Activated naive CD4-positive, alpha-beta T cell (primary cell): ENCODE results near the gene L3MBTL3.

Source experiments
- DNase-seq, 4 experiments: peaks; one replicate each; lab custom pipeline; 2025; lab: John Stamatoyannopoulos, UW

Gene L3MBTL3

DNA sequence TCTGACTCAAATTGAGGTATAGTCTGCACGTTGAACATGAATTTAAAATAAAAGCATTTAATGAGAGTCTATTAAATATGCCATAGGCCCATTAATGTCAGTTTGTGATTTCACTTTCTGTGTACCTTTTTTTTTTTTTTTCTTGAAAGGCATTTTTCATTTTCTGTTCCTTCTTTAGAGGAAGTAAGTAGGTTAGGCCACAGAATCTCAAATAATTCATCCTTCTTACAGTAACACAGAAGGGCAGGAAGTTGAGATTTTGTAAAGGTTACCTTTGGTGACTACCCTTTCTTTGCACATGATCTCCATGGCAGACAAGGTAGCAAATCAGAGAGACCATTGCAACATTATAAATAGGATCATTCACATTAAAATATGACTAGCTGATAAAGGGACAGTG is 9.6 kb downstream of the L3MBTL3 start:
- DNase-seq: no peak

DNA sequence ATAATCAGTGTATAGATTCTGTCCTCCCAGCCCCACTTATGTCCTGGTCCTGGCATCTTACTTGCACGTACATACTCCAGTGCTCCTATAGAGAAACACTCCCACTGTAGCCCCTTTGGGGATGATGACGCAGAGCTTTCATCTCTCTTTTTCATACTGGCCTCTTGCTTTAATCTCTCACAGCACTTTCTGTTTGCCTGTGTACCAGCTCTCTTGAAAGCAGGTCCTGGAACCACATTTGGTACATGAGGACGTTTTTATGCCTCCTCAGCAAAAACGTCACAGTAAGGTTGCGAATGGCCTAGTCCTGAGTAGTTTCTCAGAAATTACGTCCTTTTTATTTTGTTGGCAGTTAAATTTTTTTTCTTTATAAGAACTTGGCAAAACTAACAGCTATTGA is 10.8 kb downstream of the L3MBTL3 start:
- DNase-seq: no peak

DNA sequence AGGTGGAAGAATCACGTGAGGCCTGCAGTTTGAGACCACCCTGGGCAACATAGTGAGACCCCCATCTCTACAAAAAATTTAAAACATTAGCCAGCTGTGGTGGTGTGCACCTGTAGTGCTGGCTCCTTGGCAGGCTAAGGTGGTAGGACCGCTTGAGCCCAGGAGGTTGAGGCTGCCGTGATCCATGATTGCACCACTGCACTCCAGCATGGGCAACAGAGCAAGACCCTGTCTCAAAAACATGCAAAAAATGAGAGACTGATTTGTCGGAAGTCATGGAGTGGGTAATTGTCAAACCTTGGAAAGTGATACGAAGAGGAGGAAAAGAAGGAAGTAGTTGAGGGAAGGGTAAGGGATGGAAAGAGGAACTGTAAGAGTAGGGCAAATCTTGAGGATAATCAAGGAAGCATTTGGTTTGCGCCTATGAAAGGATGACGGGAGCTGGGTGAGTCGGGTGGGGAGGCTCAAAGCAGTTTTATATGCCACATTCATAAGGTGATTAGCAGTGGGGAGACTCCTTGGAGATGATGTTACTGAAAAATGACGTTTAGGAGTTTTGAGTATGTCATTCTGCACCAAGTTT is 14.5 kb downstream of the L3MBTL3 start:
- DNase-seq: no peak

DNA sequence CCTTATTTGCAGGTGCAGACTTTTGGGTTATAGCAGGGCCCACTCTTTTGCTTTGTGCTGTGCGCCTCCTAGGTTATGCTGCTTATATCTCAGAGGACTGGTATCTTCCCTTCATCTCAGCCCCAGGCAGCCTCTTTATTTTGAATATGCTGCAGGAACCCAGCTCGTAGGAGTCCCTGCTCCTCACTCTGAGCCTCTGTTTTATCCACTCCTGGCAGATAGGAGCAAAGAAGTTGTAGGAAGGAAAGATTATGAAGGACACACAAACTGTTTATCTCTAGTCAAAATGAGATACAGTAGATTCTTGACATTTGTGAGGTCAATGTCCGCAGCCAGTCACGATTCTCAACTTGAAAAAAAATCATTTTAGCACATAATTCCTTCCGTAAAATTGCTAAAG is 15.6 kb downstream of the L3MBTL3 start:
- no peak for DNase-seq

DNA sequence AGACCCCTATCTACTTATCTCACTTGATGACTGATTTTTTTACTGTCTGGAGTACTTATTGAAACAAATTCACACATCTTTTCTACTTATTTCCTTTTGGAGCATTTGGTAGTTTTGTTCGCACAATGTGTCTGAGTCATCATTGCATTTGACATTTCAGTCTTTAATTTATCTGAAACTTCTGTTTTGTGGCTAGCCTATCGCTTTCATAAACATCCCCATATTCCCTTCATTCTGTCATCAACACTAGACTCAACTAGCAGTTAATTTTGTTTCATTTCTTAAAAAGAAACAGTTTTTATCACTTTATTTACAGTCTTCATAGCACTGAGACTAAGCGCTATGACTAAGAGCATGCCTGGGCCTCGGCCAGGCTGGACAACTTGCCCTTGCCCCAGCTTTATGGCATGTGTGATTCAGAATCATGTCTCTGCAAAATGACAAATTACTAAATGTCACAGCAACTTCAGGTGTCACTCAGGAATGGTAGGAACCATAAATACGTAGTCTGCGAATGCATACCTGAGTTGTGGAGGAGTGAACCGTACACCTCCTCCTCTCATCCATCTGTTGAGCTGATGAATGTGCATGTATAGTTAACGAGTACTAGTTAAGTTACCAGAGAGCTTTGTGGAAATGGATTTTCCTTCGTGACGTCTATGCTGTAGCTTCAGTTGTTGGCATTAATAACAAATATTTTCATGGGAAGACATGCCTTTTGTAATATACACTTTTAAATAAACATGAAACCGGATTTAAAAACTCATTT is 16.2 kb downstream of the L3MBTL3 start:
- no peak for DNase-seq

DNA sequence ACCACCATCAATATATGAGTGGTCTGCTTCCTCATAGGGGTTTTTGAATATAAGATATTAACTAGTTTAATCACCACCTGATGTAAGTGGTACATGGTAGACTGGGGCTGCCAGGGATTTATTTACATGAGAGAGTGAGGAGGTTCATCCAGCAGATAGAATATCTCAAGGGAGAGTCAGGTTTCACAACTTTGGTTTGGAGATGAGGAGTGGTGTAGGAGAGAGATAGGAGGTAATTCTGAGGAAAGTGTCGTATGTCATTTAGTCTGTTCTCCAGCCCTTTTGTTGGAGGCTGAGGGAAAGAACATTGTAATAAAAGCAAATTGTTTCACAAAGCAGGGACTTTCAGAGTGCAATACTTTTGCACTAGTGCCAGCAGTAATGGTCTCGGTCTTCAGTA is 16.8 kb downstream of the L3MBTL3 start:
- DNase-seq: no peak

DNA sequence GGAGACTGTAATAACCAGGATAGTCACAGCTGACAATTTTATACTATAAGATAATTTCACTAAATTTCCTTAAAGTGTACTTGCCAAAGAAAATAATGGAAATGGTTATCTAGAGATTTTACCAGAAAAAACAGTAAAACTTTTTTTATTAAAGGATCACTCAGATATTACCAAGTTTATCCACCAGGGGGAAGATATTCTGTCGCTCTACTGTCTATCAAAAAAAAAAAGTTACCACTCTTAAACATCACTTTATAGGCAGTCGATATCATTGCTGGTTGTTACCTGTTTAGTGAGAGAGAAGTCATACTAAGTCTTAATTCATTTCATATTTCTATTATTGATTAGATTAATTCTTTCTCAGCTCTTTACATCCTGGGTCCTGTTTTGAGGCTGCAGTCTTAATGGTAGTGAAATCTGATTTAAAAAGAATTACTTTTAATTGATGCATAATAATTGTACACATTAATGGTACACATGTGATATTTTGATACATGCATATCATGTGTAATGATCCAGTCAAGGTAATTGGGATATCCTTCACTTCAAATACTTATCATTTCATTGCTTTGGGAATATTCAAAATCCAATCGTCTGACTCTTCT is 18.9 kb downstream of the L3MBTL3 start:
- DNase-seq: no peak

DNA sequence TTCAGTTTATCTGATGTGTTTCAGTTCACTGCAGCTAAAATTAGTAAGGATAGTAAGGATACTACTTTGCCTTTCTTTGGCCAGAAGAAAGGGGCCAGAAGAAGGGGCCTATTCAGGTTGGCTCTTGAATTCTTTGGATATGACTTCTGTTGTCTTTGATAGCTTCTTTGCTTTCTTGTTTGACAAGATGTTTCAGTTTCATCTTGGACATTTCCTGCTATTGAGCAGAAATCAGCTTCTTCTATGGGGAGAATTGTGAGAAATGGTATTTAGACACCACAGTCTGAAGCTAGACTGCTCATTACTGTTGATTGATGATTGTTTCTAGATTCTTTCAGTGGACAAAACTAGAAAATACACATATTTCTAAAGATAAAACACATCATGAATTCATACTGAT is 23.2 kb downstream of the L3MBTL3 start:
- DNase-seq: no peak

DNA sequence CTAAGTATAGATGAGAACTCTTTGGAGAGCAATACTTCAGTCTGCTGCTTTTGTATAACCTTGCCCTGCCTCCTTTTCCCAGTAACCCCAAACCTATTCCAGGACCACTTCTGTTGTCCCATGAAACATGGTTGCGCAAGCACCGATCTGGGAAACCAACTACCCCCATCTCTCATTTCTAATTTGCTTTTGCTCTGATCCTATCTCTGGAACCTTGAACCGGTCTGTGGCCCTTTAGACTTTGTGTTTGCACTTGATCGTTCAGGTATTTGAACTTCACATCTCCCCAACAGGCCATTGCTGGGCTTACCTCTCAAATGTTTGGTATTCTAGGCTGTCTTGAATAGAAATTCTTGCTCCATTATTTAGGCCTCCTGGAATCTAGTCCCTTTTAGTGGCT is 25.0 kb downstream of the L3MBTL3 start:
- no peak for DNase-seq

DNA sequence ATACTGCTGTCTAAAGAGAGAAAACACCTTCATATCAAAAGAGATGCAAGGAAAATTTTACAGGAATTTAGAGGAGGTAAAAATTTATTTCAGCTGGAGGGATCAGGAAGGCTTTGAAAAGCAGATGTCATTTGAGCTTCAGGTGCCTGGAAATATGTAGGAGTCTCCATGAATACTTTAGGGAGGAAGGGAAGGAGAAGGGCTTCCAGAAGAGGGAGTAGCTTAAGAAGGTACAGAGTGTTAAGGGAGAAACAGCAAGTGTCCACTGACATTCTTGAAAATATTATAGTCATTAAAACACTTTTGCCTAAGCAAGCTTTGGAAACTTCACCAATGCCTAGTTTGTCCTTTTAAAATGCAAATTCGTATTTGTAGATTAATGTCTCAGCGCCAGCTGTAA is 27.2 kb downstream of the L3MBTL3 start:
- no peak for DNase-seq

DNA sequence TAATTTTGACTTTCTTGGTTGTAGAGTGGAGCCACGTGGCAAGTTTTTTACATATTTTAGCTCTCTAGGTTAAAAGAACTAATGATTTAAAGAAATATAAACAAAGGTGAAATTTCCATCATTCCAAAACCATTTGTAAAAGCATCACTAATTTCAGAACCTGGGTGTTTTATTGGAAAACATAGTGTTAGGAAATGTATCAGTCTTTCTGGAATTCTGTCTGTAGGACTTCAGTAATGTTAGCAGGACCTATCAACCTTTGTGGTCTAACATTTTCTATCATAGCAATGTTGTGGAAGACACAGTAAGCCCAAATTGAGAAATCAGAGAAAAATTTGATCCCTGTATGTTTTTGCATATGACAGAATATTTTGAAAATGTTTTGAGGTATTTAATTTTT is 28.3 kb downstream of the L3MBTL3 start:
- DNase-seq: no peak

DNA sequence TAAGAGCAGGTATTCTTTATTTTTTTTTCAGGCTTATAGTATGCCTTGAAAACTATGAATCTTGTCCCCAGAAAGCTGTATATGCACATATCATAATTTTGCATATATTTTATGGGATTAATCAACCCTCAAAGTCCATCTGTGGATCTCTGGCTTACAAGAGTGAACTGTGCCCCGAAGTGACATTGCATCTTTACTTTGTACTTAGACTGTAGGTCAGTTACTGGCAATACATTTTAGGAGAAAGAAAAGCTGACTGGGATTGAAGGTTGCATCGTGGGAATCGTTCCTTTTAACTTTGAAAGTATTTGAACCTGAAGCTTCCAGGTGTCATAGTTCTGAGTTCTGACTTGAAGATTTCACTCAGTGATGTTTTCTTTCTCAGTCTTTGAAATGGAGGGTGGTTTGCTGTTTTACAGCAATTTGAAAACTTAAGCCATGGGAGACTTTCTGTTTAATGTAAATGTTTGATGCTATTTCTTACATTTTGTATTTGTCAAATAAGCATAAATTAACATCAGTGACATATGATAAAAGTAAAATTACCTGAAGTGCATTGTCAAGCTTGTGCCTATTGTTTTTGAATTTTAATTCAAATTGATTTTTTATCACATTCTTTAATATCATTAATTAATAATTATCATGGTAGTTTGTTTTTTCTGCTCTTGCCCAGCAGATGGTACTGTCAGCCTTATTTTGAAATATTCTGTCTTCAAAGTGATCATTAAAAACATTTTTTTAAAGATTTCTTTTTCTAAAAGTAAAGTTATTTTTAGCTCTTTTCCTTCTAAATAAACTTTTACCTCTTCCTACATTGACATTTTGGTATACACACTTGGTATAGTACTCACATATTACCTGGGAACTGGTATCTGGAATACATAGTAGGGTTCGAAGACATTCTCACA is 29.0 kb downstream of the L3MBTL3 start:
- DNase-seq: no peak

DNA sequence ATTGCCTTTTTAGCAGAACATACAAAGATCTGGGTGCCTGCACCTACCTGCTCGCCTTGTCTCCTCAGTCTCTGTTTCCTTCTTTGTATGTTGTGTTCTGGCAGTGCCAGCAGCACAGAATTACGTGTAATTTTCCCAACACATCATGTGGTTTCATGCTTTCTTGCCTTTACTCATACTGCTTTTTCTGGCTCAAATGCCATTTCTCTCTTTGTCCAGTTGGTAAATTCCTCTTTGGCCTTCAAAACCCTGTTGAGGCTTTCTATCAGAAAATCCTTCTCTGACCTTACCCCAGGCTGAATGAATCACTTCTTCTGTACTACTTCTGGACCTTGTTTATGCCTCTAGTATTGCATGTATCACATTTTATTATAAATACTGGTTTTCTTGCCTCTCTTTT is 31.8 kb downstream of the L3MBTL3 start:
- DNase-seq: no peak

DNA sequence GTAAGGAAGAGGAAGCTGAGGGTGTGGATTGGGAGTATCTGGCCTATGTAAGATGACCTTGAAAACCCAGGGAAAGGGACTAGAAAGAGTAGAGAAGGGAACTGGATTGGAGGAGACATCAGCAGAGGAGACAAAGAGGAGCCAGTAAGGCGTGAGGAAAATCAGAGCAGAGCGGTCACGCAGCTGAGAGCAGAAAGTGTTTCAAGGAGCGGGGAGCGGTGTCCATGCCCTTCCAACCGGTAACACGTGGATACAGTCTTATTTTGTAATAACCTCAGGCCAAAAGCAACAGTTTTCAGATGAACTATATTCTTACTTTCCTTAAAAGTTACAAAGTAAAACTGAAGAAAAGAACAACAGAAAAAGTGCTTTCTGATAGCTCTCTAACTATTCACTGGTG is 36.3 kb downstream of the L3MBTL3 start:
- no peak for DNase-seq

DNA sequence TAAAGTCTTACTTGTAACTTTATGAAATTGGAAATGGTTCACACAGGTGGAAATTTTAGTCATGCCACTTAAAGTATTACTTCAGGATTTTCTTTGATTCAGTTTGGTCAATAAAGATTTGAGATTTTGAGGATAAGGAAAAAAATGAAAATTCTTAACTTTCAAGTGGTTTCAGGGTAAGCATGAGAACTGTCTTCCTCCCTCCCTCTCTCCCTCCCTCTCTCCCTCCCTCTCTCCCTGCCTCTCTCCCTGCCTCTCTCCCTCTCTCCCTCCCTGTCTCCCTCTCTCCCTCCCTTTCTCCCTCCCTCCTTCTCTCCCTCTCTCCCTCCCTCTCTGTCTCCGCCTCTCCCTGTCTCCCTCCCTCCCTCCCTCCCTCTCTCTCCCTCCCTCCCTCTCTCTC is 36.9 kb downstream of the L3MBTL3 start:
- no peak for DNase-seq

DNA sequence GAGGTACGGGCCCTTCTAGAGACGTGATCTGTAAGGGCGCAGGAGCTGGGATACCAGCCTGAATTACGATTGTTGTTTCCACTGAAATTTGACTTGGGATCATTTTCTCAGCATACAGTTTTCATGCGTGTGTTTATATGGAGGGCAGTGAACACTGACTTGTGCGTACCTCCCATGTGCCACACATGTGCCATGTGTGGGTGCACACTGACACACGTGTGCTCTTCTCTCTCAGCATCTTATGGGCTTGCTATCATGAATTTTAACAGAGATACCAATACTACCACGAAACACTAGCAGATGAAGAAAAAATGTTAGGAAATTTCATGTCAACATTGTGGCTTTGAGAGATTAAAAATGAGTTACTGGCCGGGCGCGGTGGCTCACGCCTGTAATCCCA is 39.1 kb downstream of the L3MBTL3 start:
- DNase-seq: no peak

DNA sequence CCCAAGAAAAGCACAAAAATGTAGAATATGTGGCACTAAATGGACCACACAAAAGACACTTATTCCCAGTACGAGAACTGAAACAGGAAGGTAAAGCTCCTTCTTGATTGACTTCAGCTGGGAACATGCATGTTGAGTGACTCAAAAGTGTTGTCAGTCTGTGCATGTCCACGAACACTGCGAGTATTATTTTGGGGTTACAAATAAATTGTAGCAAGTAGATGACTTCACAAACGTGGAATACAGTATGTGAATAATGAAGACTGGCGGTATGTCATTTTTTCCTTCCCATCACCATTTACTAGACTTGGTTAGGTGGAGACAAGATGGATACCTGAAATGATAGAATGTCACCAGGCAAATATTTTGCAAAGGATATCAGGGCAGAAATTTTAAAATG is 45.4 kb downstream of the L3MBTL3 start:
- DNase-seq: no peak

DNA sequence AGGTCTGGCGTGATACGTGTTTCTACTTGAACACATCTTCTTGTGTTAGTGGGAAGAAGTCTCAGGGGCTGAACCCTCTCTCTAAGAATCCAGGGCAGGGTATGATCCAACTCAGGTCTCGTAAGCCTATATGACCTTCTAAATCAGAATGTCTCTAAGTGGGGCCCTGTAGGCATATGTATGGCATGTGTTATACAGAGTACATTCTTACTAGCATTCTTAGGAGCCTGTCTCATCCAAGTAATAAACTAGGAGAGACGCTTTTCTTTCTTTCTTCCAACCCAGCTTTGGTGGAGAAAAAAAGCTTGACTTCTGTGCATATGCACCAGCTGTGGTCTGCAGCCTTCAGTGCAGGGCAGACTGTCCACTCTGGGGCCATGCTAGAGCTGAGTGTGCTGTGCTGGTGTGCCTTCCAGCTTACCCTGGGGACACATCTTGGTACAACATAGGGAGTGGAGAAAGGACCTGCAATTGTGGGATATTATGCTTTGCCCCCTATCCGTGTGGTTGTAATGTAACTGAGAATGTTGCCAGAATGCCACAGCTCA is 47.3 kb downstream of the L3MBTL3 start:
- DNase-seq: no peak

DNA sequence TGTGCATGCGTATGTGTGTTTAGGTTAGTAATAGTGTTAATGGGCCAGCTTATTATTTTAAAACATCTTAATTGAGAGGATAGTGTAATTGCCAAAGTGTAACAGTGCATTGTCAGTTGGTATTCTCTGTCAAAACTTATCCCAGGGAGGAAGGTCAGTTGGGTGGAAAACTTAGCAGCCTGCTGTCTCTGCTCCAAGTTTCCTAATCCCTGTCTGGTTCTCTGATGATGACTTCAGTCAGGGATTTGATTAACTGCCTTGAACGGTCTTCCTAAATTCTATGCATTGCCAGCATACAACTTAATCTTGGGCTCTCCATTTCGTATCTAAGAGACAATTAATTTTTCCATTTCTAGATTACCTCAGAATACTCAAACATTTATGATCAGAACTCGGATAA is 51.1 kb downstream of the L3MBTL3 start:
- DNase-seq: no peak

DNA sequence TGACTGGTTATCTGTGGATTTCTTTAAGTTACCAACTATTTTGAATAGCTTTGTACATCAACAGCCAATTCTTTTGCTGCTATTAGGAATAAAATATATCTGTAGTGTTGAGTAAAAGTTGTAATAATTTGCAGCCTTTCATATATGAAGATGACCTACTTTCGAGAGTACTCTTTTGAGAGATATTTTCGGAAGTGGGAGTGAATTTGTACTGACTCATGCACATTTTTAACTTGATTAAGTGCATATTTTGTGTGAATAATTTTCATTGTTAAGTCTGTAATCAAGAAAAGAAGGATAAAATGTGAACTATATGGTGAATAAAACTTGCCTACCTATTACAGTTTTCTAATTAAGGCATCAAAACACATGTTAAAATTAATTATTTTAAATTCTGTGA is 51.9 kb downstream of the L3MBTL3 start:
- no peak for DNase-seq

DNA sequence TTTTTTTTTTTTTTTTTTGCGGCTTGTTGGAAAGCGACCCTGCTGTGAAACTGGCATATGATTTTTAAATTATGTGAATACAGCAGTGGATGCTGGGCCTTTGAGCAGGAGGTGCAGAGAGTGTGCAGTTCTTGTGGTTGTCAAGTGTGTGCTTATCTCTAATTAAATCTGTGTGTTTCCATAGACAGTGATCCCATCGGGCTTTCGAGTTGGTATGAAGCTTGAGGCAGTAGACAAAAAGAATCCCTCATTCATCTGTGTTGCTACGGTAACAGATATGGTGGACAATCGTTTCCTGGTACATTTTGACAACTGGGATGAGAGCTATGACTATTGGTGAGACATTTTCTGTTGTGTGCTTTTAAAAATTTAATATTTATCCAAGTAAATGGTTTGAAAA is 52.4 kb downstream of the L3MBTL3 start:
- DNase-seq: no peak

DNA sequence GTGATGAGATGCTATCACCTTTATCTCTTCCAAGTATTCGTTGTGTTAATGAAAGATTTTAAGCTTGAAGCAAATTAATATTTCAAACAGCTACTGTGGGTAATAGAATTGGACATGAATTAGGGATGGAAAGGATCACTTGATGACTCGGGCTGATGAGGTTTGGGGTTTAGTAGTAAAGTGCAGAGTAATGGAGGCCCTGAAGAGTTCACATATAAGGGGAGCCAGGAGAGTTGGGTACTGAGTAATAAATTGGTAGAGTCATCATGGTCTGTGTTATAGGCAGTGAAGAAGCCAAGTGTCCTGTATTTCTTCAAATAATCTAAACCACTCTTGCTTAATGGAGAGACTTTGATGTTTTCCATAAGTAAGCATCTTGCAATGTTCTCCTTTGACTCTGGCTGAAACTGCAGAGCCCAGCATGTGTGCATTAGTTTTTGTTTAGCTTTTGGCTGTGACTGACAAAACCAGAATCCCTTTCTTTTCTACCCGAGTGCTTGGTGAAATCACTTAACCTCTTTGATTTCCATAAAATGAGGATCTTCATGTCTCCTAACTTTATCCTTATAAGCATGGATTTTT is 57.6 kb downstream of the L3MBTL3 start:
- DNase-seq: no peak
